GM20000 (cell line): ENCODE results near the gene CRHR2.

ENCODE experiments used
- DNase-seq: peaks from one replicate; pipeline ENCODE4 v3.0.0; 2012; ENCODE audit warnings: low spot score
- CTCF ChIP-seq: IDR thresholded peaks from 2 replicates; pipeline ENCODE4 v1.5.1; 2012; ENCODE audit warnings: mild to moderate bottlenecking, control low read depth; ENCODE audit errors: extremely low read depth, missing control alignments

CRHR2 gene

GRCh38 chr7:30671793-30672465, 10.3 kb downstream of the CRHR2 start:
- TF ChIP-seq CTCF: no peak
- no peak for DNase-seq

DNA sequence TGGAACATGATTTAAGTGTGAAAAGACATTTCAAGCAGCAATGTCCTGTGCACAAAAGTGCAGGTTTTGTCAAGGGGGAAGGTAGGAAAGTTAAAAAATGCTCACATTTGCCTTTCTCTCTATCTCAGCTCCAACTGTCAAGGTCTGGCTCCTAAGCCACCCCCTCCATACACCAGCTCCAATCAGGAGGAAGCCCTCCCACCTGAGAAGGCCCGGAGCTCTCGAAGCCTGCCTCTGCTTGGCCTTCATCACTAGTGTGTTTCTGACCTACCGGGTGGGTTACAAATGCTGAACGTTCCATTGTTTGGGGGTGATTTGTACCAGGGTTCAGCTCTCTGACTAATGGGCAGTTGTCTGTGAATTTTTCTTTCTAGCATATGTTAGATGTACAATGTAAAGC, 14.2 kb downstream of the CRHR2 start:
- no peak for TF ChIP-seq CTCF
- DNase-seq: no peak

DNA sequence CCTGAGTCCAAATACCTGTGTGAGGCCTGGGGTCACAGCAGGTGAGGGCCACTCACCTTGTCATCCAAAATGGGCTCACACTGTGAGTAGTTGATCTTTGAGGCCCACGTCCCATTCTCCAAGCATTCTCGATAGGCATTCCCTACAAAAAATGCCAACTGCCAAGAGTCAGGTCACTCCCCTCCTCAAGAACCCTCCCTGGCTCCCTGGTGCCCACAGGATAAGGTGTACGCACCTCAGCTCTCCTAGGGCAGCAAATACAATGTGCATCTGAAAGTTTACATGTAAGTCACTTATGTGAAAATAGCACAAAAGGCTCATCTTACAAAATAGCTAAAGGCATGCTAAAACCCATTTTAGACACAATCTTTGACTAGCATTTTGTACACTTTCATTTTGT, 15.1 kb downstream of the CRHR2 start:
- TF ChIP-seq CTCF: no peak
- no peak for DNase-seq

DNA sequence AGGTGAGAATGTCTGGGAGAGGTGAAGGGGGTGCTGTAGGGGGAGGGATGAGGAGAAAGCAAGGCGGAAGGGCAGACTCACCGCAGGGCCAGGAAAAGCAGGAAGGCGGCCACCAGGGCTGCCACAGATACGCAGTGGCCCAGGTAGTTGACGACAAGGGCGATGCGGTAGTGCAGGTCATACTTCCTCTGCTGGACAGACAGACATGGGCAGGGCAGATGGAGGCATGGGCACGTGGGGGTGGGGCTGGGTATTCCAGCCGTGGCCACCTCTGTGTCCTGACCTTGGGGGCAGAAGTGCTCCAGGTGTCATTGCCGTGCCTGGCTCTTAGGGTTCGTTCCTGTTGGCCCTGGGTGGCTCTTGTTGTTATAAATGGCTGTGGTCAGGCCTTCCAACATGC, 16.8 kb downstream of the CRHR2 start:
- DNase-seq: no peak
- no peak for TF ChIP-seq CTCF

DNA sequence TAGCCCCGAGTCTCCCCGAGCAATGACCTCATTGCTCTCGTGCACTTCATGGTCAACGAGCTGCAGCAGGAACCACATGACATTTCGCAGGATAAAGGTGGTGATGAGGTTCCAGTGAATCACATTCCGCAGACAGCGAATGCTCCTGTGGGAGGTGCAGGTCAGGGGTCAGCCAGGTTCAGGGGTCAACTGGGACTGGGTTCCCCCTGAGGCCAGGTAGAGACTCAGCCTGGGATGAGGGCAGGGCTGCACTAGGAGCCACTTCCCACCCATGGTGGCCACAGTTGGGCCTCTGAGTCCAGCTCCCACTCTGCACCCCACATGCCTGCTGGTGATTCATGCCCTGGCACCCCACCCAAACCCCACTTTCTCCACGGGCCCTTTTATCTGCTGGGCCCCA, 17.2 kb downstream of the CRHR2 start:
- TF ChIP-seq CTCF: no peak
- no peak for DNase-seq

DNA sequence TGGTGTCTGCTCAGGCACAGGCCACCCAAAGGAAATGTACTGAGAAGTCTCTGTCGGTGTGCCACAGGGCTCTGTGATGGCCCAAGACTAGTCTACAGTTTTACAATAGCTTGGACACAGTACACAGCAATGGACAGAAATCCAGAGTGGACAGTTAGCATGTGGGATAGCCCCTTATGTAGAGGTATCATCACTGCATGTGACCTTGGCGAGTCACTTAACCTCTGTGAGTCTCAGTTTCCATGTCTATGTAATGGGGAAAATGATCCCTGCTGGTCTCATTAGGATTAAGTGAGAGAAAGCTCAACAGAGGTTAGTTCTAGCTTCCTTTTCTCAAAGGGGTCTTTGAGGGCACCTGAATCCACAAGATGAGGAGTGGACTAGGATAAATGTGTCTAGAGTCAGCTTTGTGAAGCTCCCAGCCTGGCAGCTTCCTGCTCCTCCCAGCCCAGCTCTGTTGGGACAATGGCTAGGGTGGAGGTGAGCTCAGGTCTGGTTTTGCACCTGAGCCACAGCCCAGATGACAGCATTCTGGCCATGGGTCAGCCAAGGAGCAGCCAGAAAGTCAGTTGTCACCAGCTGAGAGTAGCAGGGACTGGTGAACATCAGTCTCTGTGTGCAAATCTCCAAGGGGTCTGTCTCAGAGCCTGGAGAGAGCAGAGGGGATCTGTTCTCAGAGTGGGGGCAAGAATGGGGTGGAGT, 17.9 kb downstream of the CRHR2 start:
- no peak for DNase-seq
- no peak for TF ChIP-seq CTCF

GRCh38 chr7:30663414-30663813, 18.8 kb downstream of the CRHR2 start:
- no peak for TF ChIP-seq CTCF
- DNase-seq: no peak
